A673 (cell line): Measurements from ENCODE around the gene IGF2BP1. TPM values are rescaled to one million over a fixed set of nuclear protein-coding genes. Genes with fewer than 3 reads are reported as not detected.

Source experiments
- BruUV-seq: library from RNA; stranded (reverse); fragments of 400-500 nt; replicated peaks from 2 replicates; lab custom pipeline; 2021; lab: Mats Ljungman, UMichigan
- CTCF ChIA-PET: fragments of 300-600 bp; sonication (Branson Sonifier 250); formaldehyde crosslinking; loops from one replicate; lab custom pipeline; 2022; ENCODE audit warnings: antibody characterized with exemption; lab: Charles Lee
- POLR2A ChIA-PET: fragments of 300-600 bp; sonication (Branson Sonifier 250); formaldehyde crosslinking; loops from one replicate; lab custom pipeline; 2022; ENCODE audit warnings: antibody characterized with exemption; ENCODE audit not compliant: low non-redundant PET; lab: Charles Lee
- DNase-seq: peaks from one replicate; pipeline ENCODE4 v3.0.0-alpha.2; 2015; ENCODE audit warnings: low spot score
- H3K27ac ChIP-seq: fragments of 200-600 bp; sonication (generic); 2 replicates; pipeline ENCODE4 v1.5.1; 2016; ENCODE audit warnings: mixed run types, low read depth, mild to moderate bottlenecking, mixed read lengths, antibody characterized with exemption, low read length; ENCODE audit not compliant: poor library complexity, severe bottlenecking
- H3K27me3 ChIP-seq: fragments of 200-600 bp; sonication (generic); replicated peaks from 2 replicates; pipeline ENCODE4 v1.6.1; 2017; ENCODE audit warnings: mixed run types, low read depth, mild to moderate bottlenecking, mixed read lengths, antibody characterized with exemption, low read length; ENCODE audit not compliant: insufficient read depth, poor library complexity
- H3K36me3 ChIP-seq: fragments of 200-600 bp; sonication (generic); 2 replicates; pipeline ENCODE4 v1.6.1; 2016; ENCODE audit warnings: mixed run types, mild to moderate bottlenecking, mixed read lengths, antibody characterized with exemption, low read length; ENCODE audit not compliant: insufficient read depth, poor library complexity, severe bottlenecking
- H3K4me1 ChIP-seq: fragments of 200-600 bp; sonication (generic); 2 replicates; pipeline ENCODE4 v1.6.1; 2017; ENCODE audit warnings: mixed run types, mild to moderate bottlenecking, mixed read lengths, antibody characterized with exemption, low read length; ENCODE audit not compliant: insufficient read depth, poor library complexity, severe bottlenecking
- H3K4me3 ChIP-seq: fragments of 200-600 bp; sonication (generic); 2 replicates; pipeline ENCODE4 v1.5.1; 2016; ENCODE audit warnings: low read depth, mixed run types, mild to moderate bottlenecking, mixed read lengths, low read length; ENCODE audit not compliant: poor library complexity, severe bottlenecking
- H3K9me3 ChIP-seq: fragments of 200-600 bp; sonication (generic); 2 replicates; pipeline ENCODE4 v1.6.1; 2016; ENCODE audit warnings: mixed run types, low read depth, mild to moderate bottlenecking, mixed read lengths, antibody characterized with exemption, low read length; ENCODE audit not compliant: poor library complexity, severe bottlenecking
- CTCF ChIP-seq: fragments of 300-800, 200-600 bp; sonication (generic); conservative IDR thresholded peaks from 2 replicates; pipeline ENCODE4 v1.5.1; 2017; ENCODE audit warnings: low read depth, mild to moderate bottlenecking, antibody characterized with exemption, low read length, moderate library complexity, mixed read lengths
- EZH2 ChIP-seq: fragments of 200-600 bp; sonication (generic); IDR thresholded peaks from 2 replicates; pipeline ENCODE4 v1.6.1; 2017; ENCODE audit warnings: borderline replicate concordance, low read depth, mild to moderate bottlenecking, mixed read lengths, antibody characterized with exemption, low read length; ENCODE audit not compliant: poor library complexity, severe bottlenecking
- intact Hi-C: fragments of 100-400 bp; cut with micrococcal nuclease; formaldehyde crosslinking; loops from one replicate; pipeline ENCODE4 v1.10.0; 2022; ENCODE audit not compliant: unreplicated experiment
- total RNA-seq: library from RNA; stranded (reverse); gene quantifications from 2 replicates; pipeline ENCODE4 v1.2.3, GENCODE V29; 2021

The IGF2BP1 gene
- total RNA-seq, 1 experiment from 2014 or later, result 517 TPM

- intact Hi-C loops, result loop anchor here (10.0 kb wide), 1 partner anchor 298 kb away; no protein-coding TSS in a partner anchor
- TF ChIP-seq CTCF (no peak), EZH2 (no peak)
- BruUV-seq, result no TSS peak
- ChIA-PET POLR2A (no interaction called here), CTCF (interaction anchor here (0.6 to 2.5 kb wide), 3 partner anchors 20 to 334 kb away, joined by 3 to 8 read pairs (median 4); no protein-coding TSS in a partner anchor)
- no peaks in the 10 kb centered on the region for H3K9me3 ChIP-seq
- H3K36me3 ChIP-seq, result peaks cover 55% of the 10 kb centered on the region
- peaks cover 78% of the 10 kb centered on the region for H3K4me1 ChIP-seq
- DNase-seq, result no peak
- H3K27ac ChIP-seq, result peak overlapping the region; percentile 84
- no peaks in the 10 kb centered on the region for H3K27me3 ChIP-seq
- peak overlapping the region; percentile 41 for H3K4me3 ChIP-seq
Measured at GRCh38 chr17:49012769-49013255, 15.6 kb downstream of the IGF2BP1 start.

- CTCF ChIA-PET, result interaction anchor here (0.6 to 3.1 kb wide), 4 partner anchors 17 to 32 kb away, joined by 3 to 15 read pairs (median 6); partner anchors contain the start of gene IGF2BP1
- TF ChIP-seq EZH2 (no peak), CTCF (no peak)
Measured at GRCh38 chr17:49013311-49014213, 16.4 kb downstream of the IGF2BP1 start.

GRCh38 chr17:49015179-49015923, 18.2 kb downstream of the IGF2BP1 start:
- H3K27ac ChIP-seq, result peak overlapping the region; percentile 84
- POLR2A ChIA-PET, result no interaction called here
- no peaks in the 10 kb centered on the region for H3K9me3 ChIP-seq
- intact Hi-C loops, result loop anchor here (10.0 kb wide), 1 partner anchor 301 kb away; no protein-coding TSS in a partner anchor
- H3K4me3 ChIP-seq, result peak overlapping the region; percentile 41
- DNase-seq, result no peak
- H3K36me3 ChIP-seq, result peaks cover 46% of the 10 kb centered on the region
- CTCF ChIA-PET, result interaction anchor here (0.5 to 3.1 kb wide), 4 partner anchors 16 to 346 kb away, joined by 3 to 15 read pairs (median 6); no protein-coding TSS in a partner anchor
- no peaks in the 10 kb centered on the region for H3K27me3 ChIP-seq
- H3K4me1 ChIP-seq, result peaks cover 88% of the 10 kb centered on the region
- BruUV-seq, result no TSS peak
- TF ChIP-seq EZH2 (no peak), CTCF (no peak)

More at GRCh38 chr17:49013311-49014213, 16.4 kb downstream of the IGF2BP1 start:
- DNase-seq, result peak; percentile 70
- peaks cover 52% of the 10 kb centered on the region for H3K36me3 ChIP-seq
- H3K4me3 ChIP-seq, result peak overlapping the region; percentile 41
- peak overlapping the region; percentile 84 for H3K27ac ChIP-seq
- POLR2A ChIA-PET, result interaction anchor here (0.6 kb wide), 1 partner anchor 467 kb away, joined by 4 read pairs; no protein-coding TSS in a partner anchor
- H3K9me3 ChIP-seq, result no peaks in the 10 kb centered on the region
- H3K4me1 ChIP-seq, result peaks cover 78% of the 10 kb centered on the region
- H3K27me3 ChIP-seq, result no peaks in the 10 kb centered on the region
- intact Hi-C loops, result loop anchor here (1.0 to 10.0 kb wide), 2 partner anchors 19 to 299 kb away; no protein-coding TSS in a partner anchor
- BruUV-seq, result no TSS peak
